GM10847 (cell line): Measurements from ENCODE around the gene MOV10L1.

Source experiments
- POLR2A ChIP-seq: IDR thresholded peaks from 2 replicates; pipeline ENCODE4 v1.6.1; 2011; ENCODE audit not compliant: insufficient read length; ENCODE audit errors: extremely low read depth

The MOV10L1 gene

GRCh38 chr22:50071432-50072166 lies 18.2 kb upstream of the MOV10L1 start:
- no peak for TF ChIP-seq POLR2A

GRCh38 chr22:50072167-50072555 lies 17.6 kb upstream of the MOV10L1 start:
- TF ChIP-seq POLR2A: no peak

- no peak for TF ChIP-seq POLR2A
Observed at GRCh38 chr22:50072714-50073538, 16.9 kb upstream of the MOV10L1 start.

DNA sequence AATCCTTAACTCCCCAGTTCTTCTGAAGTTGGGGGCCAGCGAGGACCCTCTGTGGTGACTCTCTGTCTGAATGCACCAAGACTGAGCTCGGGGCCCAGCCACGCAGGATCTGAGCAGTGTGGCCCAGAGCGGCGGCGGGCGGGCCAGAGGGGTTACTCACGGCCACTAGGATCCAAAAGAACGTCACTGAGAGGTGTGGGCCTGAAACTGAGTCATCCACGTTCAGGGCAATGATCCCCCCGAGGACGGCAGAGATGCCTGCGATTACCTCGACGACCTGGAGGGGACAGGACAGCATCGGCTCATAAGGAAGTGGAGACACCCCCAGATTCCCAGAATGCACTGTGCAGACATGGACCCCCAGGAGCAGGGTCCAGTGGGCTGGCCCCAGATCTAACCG lies 15.8 kb upstream of the MOV10L1 start:
- no peak for TF ChIP-seq POLR2A

- no peak for TF ChIP-seq POLR2A
Observed at GRCh38 chr22:50074551-50075530, 15.0 kb upstream of the MOV10L1 start.

- TF ChIP-seq POLR2A: no peak
Observed at GRCh38 chr22:50076646-50077535, 12.9 kb upstream of the MOV10L1 start.

- no peak for TF ChIP-seq POLR2A
Observed at GRCh38 chr22:50078246-50078645, 11.6 kb upstream of the MOV10L1 start.

DNA sequence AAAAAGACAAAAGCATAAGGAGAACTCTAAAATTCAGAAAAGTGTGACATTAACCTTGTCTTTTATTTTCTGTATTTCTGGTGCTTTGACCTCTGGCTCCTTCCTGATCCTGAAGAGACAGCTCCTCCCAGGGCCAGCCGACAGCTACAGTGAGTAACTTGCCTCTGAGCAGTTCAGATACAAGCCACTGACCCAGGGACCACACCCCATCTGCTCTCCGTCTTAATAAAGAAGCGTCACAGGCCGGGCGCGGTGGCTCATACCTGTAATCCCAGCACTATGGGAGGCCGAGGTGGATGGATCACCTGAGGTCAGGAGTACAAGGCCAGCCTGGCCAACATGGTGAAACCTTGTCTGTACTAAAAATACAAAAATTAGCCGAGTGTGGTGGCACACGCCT lies 11.0 kb upstream of the MOV10L1 start:
- TF ChIP-seq POLR2A: no peak

- no peak for TF ChIP-seq POLR2A
Observed at GRCh38 chr22:50080077-50080465, 9.7 kb upstream of the MOV10L1 start.

- no peak for TF ChIP-seq POLR2A
Observed at GRCh38 chr22:50081426-50082196, 8.2 kb upstream of the MOV10L1 start.

GRCh38 chr22:50082197-50082715 lies 7.5 kb upstream of the MOV10L1 start:
- TF ChIP-seq POLR2A: no peak

GRCh38 chr22:50082961-50083461 lies 6.8 kb upstream of the MOV10L1 start:
- no peak for TF ChIP-seq POLR2A

DNA sequence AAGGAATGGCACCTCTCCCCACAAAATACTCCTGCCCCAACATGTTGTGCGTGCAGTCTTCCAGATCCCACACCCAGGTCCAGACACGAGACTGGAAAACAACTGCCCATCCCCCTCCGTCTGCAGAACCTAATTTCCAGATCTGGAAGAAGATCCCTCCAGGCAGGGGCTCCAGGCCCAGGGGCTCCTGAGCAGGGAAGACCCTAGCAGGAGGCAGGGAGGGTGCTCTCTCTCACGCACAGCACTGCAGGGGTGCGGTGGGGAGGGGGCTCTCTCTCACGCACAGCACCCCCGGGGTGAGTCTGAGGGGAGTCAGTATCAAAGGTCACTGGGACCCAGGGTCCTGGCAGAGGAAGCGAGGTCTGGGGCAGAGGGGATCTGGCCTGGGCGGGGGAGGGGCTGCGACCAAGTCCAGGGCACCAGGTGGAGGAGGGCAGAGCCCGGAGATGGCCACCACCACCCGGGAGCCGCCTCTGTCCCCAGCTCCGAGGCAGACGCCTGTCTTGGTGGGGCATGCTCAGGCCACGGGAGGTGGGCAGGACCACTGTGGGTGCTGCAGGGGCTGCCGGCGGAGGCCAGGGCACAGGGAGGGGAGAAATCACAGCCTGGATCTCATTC lies 6.2 kb upstream of the MOV10L1 start:
- TF ChIP-seq POLR2A: no peak

- no peak for TF ChIP-seq POLR2A
Observed at GRCh38 chr22:50084080-50084477, 5.7 kb upstream of the MOV10L1 start.
